Transverse colon (tissue), 4 donors: Measurements from ENCODE around the gene GPS1. TPM values are rescaled to one million over a fixed set of nuclear protein-coding genes. Genes with fewer than 3 reads are reported as not detected.

Experiments used
- DNase-seq: peaks from one replicate; pipeline ENCODE4 v3.0.0-alpha.2; 2019
- H3K27ac ChIP-seq, 4 donors: fragments of 200-600 bp; sonication (generic); 2 replicates each; pipeline ENCODE4 v1.5.1; 2016 to 2018; ENCODE audit warnings: inconsistent platforms in 4 of 4
- H3K27me3 ChIP-seq: fragments of 200-600 bp; sonication (generic); 2 replicates; pipeline ENCODE4 v1.5.1; 2017; ENCODE audit warnings: inconsistent platforms
- H3K36me3 ChIP-seq, 4 donors: fragments of 200-600 bp; sonication (generic); 2 replicates each; pipeline ENCODE4 v1.5.1; 2017 to 2019; ENCODE audit warnings: inconsistent platforms in 4 of 4
- H3K4me1 ChIP-seq, 4 donors: fragments of 200-600 bp; sonication (generic); 2 replicates each; pipeline ENCODE4 v1.5.1; 2017 to 2020; ENCODE audit warnings: inconsistent platforms in 4 of 4
- H3K4me3 ChIP-seq, 4 donors: fragments of 200-600 bp; sonication (generic); 1 replicate in 1 of 4; 2 replicates in 3 of 4; pipeline versions ENCODE4 v1.5.1 to v1.6.1; 2017 to 2019; ENCODE audit warnings: inconsistent platforms in 4 of 4
- H3K9me3 ChIP-seq, 2 donors: fragments of 200-600 bp; sonication (generic); 2 replicates each; pipeline ENCODE4 v1.5.1; 2017 to 2019; ENCODE audit warnings: inconsistent platforms in 2 of 2
- EP300 ChIP-seq: sonication (generic); formaldehyde crosslinking; IDR thresholded peaks from one replicate; pipeline ENCODE4 v1.6.1; 2017; ENCODE audit warnings: antibody characterized with exemption, low read depth
- POLR2A ChIP-seq: fragments of 450-650 bp; IDR thresholded peaks from one replicate; pipeline ENCODE4 v1.6.1; 2016; ENCODE audit warnings: antibody characterized with exemption, mild to moderate bottlenecking, moderate library complexity
- POLR2AphosphoS5 ChIP-seq, 3 donors: sonication (generic); formaldehyde crosslinking; IDR thresholded peaks; one replicate each; pipeline ENCODE4 v1.6.1; 2016; ENCODE audit warnings: antibody characterized with exemption in 3 of 3
- WGBS, 2 donors: methylation state at CpG; one replicate each; pipeline ENCODE4 v1.1.5; 2018; ENCODE audit warnings: low coverage in 1 of 2; 5-methylcytosine and 5-hydroxymethylcytosine counted together
- in situ Hi-C, 4 donors: fragments of 200-750 bp; cut with MboI; loops; one replicate each; pipeline versions ENCODE4 v1.15.0 to v1.15.1; 2017; ENCODE audit warnings: low sequenced_read_pairs in 3 of 4, low pct_ligation_motif_present in 1 of 4, low pct_unique_long_range_greater_than_20kb in 1 of 4
- intact Hi-C: fragments of 100-400 bp; cut with DNase I; formaldehyde crosslinking; loops from one replicate; pipeline ENCODE4 v1.15.1; 2023; ENCODE audit warnings: low total_unique reads
- total RNA-seq, 4 donors: library from RNA; depleted of rRNA; stranded (reverse); fragments of >200 nt; gene quantifications; one replicate each; pipeline ENCODE4 v1.1.0, GENCODE V29; 2016
- TF ChIP-seq, protein P1 (sequence below), 5 experiments: fragments of 200-600 bp in 3 of 5; fragments of 450-650 bp in 2 of 5; sonication (generic) in 3 of 5; IDR thresholded peaks; 1 replicate in 2 of 5; 2 replicates in 3 of 5; pipeline ENCODE4 v1.5.1; 2016 to 2017; ENCODE audit warnings: antibody characterized with exemption in 5 of 5, inconsistent platforms in 3 of 5, mild to moderate bottlenecking in 2 of 5, moderate library complexity in 1 of 5

The GPS1 gene
- total RNA-seq, 4 donors from 2014 or later, result 42.0 to 160 (median 85.5) TPM

GRCh38 chr17:82080048-82080788 lies 28.5 kb downstream of the GPS1 start:
- in situ Hi-C loops, result no loop called here
- no peak overlapping the region for H3K4me3 ChIP-seq
- DNase-seq, result no peak
- no peaks in the 10 kb centered on the region for H3K9me3 ChIP-seq
- peaks cover 0 to 41% (median 18%) of the 10 kb centered on the region in 4 donors for H3K36me3 ChIP-seq
- no peaks in the 10 kb centered on the region for H3K27me3 ChIP-seq
- no peaks in the 10 kb centered on the region for H3K4me1 ChIP-seq
- H3K27ac ChIP-seq, result no peak overlapping the region
- intact Hi-C loops, result no loop called here
- TF ChIP-seq POLR2AphosphoS5 (IDR thresholded peaks at IDR 0.05), result no peak
- no peak for TF ChIP-seq POLR2A
- TF ChIP-seq EP300, result no peak
- TF ChIP-seq, protein P1, sequence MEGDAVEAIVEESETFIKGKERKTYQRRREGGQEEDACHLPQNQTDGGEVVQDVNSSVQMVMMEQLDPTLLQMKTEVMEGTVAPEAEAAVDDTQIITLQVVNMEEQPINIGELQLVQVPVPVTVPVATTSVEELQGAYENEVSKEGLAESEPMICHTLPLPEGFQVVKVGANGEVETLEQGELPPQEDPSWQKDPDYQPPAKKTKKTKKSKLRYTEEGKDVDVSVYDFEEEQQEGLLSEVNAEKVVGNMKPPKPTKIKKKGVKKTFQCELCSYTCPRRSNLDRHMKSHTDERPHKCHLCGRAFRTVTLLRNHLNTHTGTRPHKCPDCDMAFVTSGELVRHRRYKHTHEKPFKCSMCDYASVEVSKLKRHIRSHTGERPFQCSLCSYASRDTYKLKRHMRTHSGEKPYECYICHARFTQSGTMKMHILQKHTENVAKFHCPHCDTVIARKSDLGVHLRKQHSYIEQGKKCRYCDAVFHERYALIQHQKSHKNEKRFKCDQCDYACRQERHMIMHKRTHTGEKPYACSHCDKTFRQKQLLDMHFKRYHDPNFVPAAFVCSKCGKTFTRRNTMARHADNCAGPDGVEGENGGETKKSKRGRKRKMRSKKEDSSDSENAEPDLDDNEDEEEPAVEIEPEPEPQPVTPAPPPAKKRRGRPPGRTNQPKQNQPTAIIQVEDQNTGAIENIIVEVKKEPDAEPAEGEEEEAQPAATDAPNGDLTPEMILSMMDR (IDR thresholded peaks at IDR 0.05), result no peak
- WGBS, 2 donors, result 90% methylated on average over 2 to 36 of the region's 36 CpGs

DNA sequence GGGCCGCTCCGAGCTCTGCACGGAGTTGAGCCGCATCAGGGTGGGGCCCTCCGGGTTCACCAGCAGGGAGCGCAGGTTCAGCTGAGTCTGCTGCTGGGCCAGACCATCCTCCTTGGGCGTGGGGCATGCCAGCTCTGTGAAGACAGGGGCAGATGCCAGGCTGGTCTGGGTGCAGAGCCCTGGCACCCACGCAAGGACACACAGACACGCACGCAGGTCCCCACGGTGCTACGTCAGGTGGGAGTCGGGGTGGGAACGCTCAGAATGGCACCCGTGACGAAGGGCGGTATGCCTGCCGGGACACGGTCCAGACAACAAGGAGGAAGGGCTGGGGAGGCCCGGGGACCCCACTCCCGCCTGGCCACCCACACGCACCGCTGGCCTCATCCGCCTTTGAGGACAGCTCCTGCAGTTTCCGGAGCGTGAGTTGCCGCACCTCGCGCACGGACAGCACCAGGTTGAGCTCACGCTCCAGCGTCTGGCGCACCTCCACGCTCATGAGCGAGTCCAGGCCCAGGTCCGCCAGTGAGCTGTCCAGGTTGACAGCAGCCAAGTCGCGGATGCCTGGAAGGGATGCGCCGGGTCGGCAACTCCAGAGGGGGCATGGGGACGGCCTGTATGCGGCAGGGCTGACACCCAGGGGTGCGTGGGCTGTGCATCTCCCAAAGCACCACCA lies 29.2 kb downstream of the GPS1 start:
- no peak overlapping the region for H3K4me3 ChIP-seq
- H3K27me3 ChIP-seq, result no peaks in the 10 kb centered on the region
- in situ Hi-C loops, result no loop called here
- no peaks in the 10 kb centered on the region for H3K9me3 ChIP-seq
- no peak for TF ChIP-seq POLR2AphosphoS5 (IDR thresholded peaks at IDR 0.05)
- no peak for TF ChIP-seq POLR2A
- TF ChIP-seq EP300, result no peak
- TF ChIP-seq, protein P1 (IDR thresholded peaks at IDR 0.05), result no peak
- H3K4me1 ChIP-seq, result no peaks in the 10 kb centered on the region
- no peak for DNase-seq
- H3K36me3 ChIP-seq, result peaks cover 0 to 48% (median 18%) of the 10 kb centered on the region in 4 donors
- 94% methylated on average over 29 of the region's 44 CpGs; no CpG with 5 or more reads in 1 of the 2 donors for WGBS, 2 donors
- intact Hi-C loops, result no loop called here
- H3K27ac ChIP-seq, result no peak overlapping the region

GRCh38 chr17:82081546-82081945 lies 29.8 kb downstream of the GPS1 start:
- Histone ChIP-seq H3K4me1 (no peaks in the 10 kb centered on the region), H3K27me3 (no peaks in the 10 kb centered on the region), H3K27ac (no peak overlapping the region), H3K4me3 (no peak overlapping the region), H3K9me3 (no peaks in the 10 kb centered on the region), H3K36me3 (peaks cover 0 to 54% (median 18%) of the 10 kb centered on the region in 4 donors)
- in situ Hi-C loops, result no loop called here
- no peak for TF ChIP-seq EP300
- TF ChIP-seq, protein P1 (IDR thresholded peaks at IDR 0.05), result no peak
- no peak for TF ChIP-seq POLR2A
- no peak for TF ChIP-seq POLR2AphosphoS5 (IDR thresholded peaks at IDR 0.05)
- WGBS, 2 donors, result 91% methylated on average over 4 of the region's 20 CpGs; no CpG with 5 or more reads in 1 of the 2 donors
- DNase-seq, result no peak
- intact Hi-C loops, result no loop called here

- Histone ChIP-seq H3K4me1 (no peaks in the 10 kb centered on the region), H3K36me3 (peaks cover 0 to 58% (median 18%) of the 10 kb centered on the region in 4 donors), H3K27me3 (no peaks in the 10 kb centered on the region), H3K27ac (no peak overlapping the region), H3K4me3 (no peak overlapping the region), H3K9me3 (no peaks in the 10 kb centered on the region)
- no peak for DNase-seq
- intact Hi-C loops (no loop called here), in situ Hi-C loops (no loop called here)
- no peak for TF ChIP-seq POLR2A
- no peak for TF ChIP-seq POLR2AphosphoS5 (IDR thresholded peaks at IDR 0.05)
- TF ChIP-seq EP300, result no peak
- WGBS, 2 donors, result 88 to 100% methylated on average over 3 to 19 of the region's 22 CpGs
These were observed 30.3 kb downstream of the GPS1 start for GRCh38 chr17:82081966-82082365.
